Prostate gland (tissue), 2 donors: ENCODE measurements around the gene MUC2. TPM values are rescaled to one million over a fixed set of nuclear protein-coding genes. Genes with fewer than 3 reads are reported as not detected.

Experiments used
- DNase-seq: peaks from one replicate; pipeline ENCODE4 v3.0.0-alpha.2; 2019; ENCODE audit warnings: low spot score
- H3K27ac ChIP-seq, 2 donors: fragments of 200-600 bp; sonication (generic); 2 replicates each; pipeline ENCODE4 v1.5.1; 2017 to 2019
- H3K27me3 ChIP-seq: fragments of 200-600 bp; sonication (generic); replicated peaks from 2 replicates; pipeline ENCODE4 v1.5.1; 2019; ENCODE audit not compliant: insufficient read depth
- H3K36me3 ChIP-seq, 2 donors: fragments of 200-600 bp; sonication (generic); 1 replicate in 1 of 2; 2 replicates in 1 of 2; pipeline versions ENCODE4 v1.5.1 to v1.8.1; 2017 to 2019
- H3K4me1 ChIP-seq: fragments of 200-600 bp; sonication (generic); replicated peaks from 2 replicates; pipeline ENCODE4 v1.5.1; 2019
- H3K4me3 ChIP-seq, 2 donors: fragments of 200-600 bp; sonication (generic); 2 replicates each; pipeline ENCODE4 v1.5.1; 2017 to 2019
- H3K9me3 ChIP-seq: fragments of 200-600 bp; sonication (generic); 2 replicates; pipeline ENCODE4 v1.5.1; 2017
- POLR2A ChIP-seq: fragments of 450-650 bp; IDR thresholded peaks from one replicate; pipeline ENCODE4 v1.6.1; 2016; ENCODE audit warnings: antibody characterized with exemption, mild to moderate bottlenecking
- POLR2AphosphoS5 ChIP-seq: sonication (generic); formaldehyde crosslinking; IDR thresholded peaks from one replicate; pipeline ENCODE4 v1.6.1; 2017; ENCODE audit warnings: antibody characterized with exemption
- WGBS: methylation state at CpG from one replicate; pipeline ENCODE4 v1.1.5; 2018; 5-methylcytosine and 5-hydroxymethylcytosine counted together
- intact Hi-C: fragments of 100-400 bp; cut with DNase I; formaldehyde crosslinking; loops from one replicate; pipeline ENCODE4 v1.14.2; 2022
- total RNA-seq, 2 donors: library from RNA; depleted of rRNA; stranded (reverse); fragments of >200 nt; gene quantifications; one replicate each; pipeline ENCODE4 v1.1.0, GENCODE V29; 2016
- TF ChIP-seq, protein P1 (sequence below), 4 experiments: fragments of 200-600 bp in 2 of 4; fragments of 450-650 bp in 2 of 4; sonication (generic) in 2 of 4; IDR thresholded peaks; 1 replicate in 3 of 4; 2 replicates in 1 of 4; pipeline ENCODE4 v1.5.1; 2016 to 2019; ENCODE audit warnings: antibody characterized with exemption in 4 of 4, mild to moderate bottlenecking in 2 of 4, moderate library complexity in 2 of 4

The MUC2 gene
- total RNA-seq, 2 donors from 2014 or later = 0.11 TPM; not detected in 1

DNA sequence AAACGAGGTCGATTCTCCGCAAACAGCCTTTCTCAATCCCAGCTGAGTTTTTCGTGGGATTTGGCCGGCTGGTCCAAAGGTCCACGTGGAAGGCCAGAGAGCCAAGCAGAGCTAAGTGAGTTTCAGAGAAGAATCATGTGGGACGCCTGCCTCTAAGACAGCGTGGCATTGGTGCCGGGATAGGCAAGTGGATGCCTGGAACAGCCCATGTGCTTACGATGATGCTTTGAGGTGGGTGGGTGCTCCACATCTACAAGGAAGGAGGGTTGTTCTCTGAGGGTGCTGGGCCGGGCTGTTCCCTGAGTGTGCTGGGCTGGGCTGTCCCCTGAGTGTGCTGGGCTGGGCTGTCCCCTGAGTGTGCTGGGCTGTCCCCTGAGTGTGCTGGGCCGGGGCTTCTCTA lies 41.4 kb downstream of the MUC2 start:
- intact Hi-C loops = no loop called here
- DNase-seq = no peak
- H3K9me3 ChIP-seq = no peaks in the 10 kb centered on the region
- H3K27ac ChIP-seq = no peak overlapping the region
- 93% methylated on average over 12 of the region's 12 CpGs for WGBS
- no peaks in the 10 kb centered on the region for H3K27me3 ChIP-seq
- no peak overlapping the region for H3K4me3 ChIP-seq
- no peaks in the 10 kb centered on the region for H3K36me3 ChIP-seq
- TF ChIP-seq POLR2AphosphoS5 (no peak), POLR2A (no peak)
- TF ChIP-seq, protein P1, sequence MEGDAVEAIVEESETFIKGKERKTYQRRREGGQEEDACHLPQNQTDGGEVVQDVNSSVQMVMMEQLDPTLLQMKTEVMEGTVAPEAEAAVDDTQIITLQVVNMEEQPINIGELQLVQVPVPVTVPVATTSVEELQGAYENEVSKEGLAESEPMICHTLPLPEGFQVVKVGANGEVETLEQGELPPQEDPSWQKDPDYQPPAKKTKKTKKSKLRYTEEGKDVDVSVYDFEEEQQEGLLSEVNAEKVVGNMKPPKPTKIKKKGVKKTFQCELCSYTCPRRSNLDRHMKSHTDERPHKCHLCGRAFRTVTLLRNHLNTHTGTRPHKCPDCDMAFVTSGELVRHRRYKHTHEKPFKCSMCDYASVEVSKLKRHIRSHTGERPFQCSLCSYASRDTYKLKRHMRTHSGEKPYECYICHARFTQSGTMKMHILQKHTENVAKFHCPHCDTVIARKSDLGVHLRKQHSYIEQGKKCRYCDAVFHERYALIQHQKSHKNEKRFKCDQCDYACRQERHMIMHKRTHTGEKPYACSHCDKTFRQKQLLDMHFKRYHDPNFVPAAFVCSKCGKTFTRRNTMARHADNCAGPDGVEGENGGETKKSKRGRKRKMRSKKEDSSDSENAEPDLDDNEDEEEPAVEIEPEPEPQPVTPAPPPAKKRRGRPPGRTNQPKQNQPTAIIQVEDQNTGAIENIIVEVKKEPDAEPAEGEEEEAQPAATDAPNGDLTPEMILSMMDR (IDR thresholded peaks at IDR 0.05) = no peak
- H3K4me1 ChIP-seq = no peaks in the 10 kb centered on the region

DNA sequence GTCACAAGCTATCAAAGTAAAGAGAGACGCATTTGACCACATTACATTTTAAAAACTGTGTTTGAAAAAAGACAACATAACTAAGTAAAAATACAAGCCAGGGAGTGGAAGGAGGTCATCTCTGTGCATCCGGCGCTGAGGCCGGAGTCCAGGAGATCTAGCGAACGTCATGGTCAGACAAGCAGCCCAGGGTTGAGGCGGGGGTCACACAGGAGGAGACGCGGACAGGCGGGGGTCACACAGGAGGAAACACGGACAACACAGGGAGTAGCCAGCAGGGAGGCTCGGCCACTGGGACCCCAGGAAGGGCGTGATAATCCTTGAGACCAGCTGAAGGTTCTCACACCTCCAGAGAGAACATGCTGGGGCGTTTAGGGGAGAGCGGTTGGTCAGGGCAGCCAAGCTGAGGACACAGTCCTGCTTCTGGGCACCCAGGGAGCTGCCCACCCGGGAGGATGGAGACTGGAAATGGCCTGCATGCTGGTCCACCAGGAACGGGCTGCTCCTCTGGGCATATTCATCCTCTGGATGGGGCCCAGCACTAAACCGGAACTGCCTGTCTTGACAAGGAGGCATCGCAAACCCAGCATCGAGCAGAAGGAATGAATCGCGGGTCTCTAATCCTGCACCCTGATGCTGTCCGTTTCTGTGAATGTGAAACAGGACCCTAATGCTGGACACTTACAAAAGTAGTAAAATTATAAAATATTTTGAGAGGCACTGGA lies 42.2 kb downstream of the MUC2 start:
- intact Hi-C loops = no loop called here
- no peak overlapping the region for H3K27ac ChIP-seq
- H3K9me3 ChIP-seq = no peaks in the 10 kb centered on the region
- no peaks in the 10 kb centered on the region for H3K36me3 ChIP-seq
- TF ChIP-seq POLR2A (no peak), POLR2AphosphoS5 (no peak)
- TF ChIP-seq, protein P1 (IDR thresholded peaks at IDR 0.05) = no peak
- DNase-seq = no peak
- no peaks in the 10 kb centered on the region for H3K4me1 ChIP-seq
- 62% methylated on average over 23 of the region's 23 CpGs for WGBS
- no peaks in the 10 kb centered on the region for H3K27me3 ChIP-seq
- H3K4me3 ChIP-seq = no peak overlapping the region

DNA sequence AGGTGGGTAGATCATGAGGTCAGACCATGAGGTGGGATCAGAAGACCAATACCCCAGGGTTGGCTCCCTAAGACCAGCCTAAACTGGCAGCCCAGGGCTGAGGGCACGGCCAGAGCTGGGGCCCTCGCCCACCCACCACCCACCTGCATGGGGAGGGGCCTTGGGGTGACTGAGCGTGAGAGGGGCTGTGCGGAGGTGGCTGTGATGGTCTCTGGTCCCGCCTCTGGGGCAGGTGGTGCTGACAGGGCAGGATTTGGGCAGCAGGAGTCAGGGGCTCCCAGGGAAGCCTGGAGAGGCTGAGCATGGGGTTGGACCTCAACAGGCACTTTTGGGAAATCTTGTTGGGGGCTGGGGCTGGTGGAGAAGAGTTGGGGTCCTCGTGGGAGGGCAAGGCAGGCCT lies 43.3 kb downstream of the MUC2 start:
- no peaks in the 10 kb centered on the region for H3K36me3 ChIP-seq
- WGBS = 72% methylated on average over 6 of the region's 6 CpGs
- H3K9me3 ChIP-seq = no peaks in the 10 kb centered on the region
- H3K4me1 ChIP-seq = no peaks in the 10 kb centered on the region
- intact Hi-C loops = no loop called here
- TF ChIP-seq POLR2A = no peak
- TF ChIP-seq, protein P1 (IDR thresholded peaks at IDR 0.05) = no peak
- TF ChIP-seq POLR2AphosphoS5 = no peak
- H3K27me3 ChIP-seq = no peaks in the 10 kb centered on the region
- no peak overlapping the region for H3K27ac ChIP-seq
- no peak for DNase-seq
- no peak overlapping the region for H3K4me3 ChIP-seq

DNA sequence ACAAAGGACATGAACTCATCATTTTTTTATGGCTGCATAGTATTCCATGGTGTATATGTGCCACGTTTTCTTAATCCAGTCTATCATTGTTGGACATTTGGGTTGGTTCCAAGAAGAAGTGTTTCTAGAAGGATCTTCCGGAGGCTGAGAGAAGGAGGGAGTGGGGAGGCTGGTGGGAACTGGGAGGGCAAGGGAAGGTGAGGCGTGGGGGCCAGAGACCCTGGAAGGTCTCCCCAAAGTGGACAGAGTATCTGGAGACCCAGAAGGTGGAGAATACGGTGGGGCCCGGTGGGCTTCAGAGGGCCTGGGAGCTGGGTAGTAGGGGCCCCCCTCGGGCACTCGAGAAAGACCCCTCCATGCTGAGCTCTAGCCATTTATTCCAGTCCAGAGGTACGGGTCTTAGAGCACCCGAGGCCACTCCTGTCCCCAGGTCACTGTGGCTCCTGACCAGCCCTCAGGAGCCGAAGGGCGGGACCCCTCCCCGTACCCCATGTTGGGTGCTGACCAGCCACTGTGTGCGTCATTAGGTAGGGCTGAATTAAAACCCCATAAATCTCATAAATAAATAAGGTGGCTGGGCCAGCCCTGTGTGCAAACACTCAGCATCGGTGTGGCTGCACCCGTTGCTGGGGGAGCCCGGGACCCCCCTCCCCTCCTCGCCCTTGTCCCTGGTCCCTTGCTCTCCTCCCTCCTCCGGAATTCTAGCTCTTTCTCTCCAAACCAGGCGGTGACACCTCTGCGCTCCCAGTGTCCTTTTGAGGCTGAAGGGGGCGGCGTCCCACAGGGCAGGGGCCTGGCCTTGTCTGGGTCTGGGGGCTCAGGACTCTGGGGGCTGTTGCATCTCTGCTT lies 44.3 kb downstream of the MUC2 start:
- intact Hi-C loops = no loop called here
- H3K27ac ChIP-seq = no peak overlapping the region
- H3K9me3 ChIP-seq = no peaks in the 10 kb centered on the region
- H3K36me3 ChIP-seq = no peaks in the 10 kb centered on the region
- DNase-seq = no peak
- WGBS = 60% methylated on average over 22 of the region's 22 CpGs
- TF ChIP-seq, protein P1 (IDR thresholded peaks at IDR 0.05) = no peak
- TF ChIP-seq POLR2AphosphoS5 (no peak), POLR2A (no peak)
- no peaks in the 10 kb centered on the region for H3K27me3 ChIP-seq
- no peak overlapping the region for H3K4me3 ChIP-seq
- no peaks in the 10 kb centered on the region for H3K4me1 ChIP-seq
